ENCODE data around the gene UBXN7.

DNA sequence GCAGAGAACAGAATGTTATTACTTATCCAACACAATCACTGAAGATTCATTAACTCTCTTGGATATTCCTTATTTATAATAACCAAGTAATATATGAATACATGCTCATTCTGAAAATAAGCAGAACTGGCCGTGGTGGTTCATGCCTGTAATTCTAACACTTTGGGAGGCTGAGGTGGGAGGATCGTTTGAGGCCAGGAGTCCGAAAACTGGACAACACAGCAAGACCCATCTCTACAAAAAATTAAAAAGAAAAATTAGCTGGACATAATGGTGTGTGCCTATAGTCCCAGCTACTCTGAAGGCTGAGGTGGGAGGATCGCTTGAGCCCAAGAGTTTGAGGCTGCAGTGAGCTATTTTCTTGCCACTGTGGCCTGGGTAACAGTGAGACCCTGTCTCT is 45.5 kb upstream of the UBXN7 start:
- TF ChIP-seq, protein P1, sequence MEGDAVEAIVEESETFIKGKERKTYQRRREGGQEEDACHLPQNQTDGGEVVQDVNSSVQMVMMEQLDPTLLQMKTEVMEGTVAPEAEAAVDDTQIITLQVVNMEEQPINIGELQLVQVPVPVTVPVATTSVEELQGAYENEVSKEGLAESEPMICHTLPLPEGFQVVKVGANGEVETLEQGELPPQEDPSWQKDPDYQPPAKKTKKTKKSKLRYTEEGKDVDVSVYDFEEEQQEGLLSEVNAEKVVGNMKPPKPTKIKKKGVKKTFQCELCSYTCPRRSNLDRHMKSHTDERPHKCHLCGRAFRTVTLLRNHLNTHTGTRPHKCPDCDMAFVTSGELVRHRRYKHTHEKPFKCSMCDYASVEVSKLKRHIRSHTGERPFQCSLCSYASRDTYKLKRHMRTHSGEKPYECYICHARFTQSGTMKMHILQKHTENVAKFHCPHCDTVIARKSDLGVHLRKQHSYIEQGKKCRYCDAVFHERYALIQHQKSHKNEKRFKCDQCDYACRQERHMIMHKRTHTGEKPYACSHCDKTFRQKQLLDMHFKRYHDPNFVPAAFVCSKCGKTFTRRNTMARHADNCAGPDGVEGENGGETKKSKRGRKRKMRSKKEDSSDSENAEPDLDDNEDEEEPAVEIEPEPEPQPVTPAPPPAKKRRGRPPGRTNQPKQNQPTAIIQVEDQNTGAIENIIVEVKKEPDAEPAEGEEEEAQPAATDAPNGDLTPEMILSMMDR (IDR thresholded peaks at IDR 0.05; ENCODE audit: low read depth, low read length) = no peak
- TF ChIP-seq EZH2phosphoT487 (IDR thresholded peaks at IDR 0.05; ENCODE audit: low read depth) = no peak

Measured in OCI-LY3 (cell line).